Measurements from ENCODE around the gene OR52E1.

- no peak for TF ChIP-seq POLR2A (IDR thresholded peaks at IDR 0.05)
- no peak for TF ChIP-seq CTCF (IDR thresholded peaks at IDR 0.05)
These were observed 22.5 kb upstream of the OR52E1 start for GRCh38 chr11:5046754-5047330.

Data from adrenal gland (tissue), 5 donors.